Mucosa of rectum (tissue), 2 donors: ENCODE results near the gene CCDC63.

ENCODE experiments used
- H3K27ac ChIP-seq, 2 donors: one replicate each; pipeline ENCODE4 v1.7.0; 2013; ENCODE audit warnings: inconsistent platforms in 2 of 2, low read depth in 2 of 2, low read length in 2 of 2
- H3K27me3 ChIP-seq, 2 donors: one replicate each; pipeline ENCODE4 v1.7.0; 2013; ENCODE audit warnings: low read length in 2 of 2; ENCODE audit not compliant: control insufficient read depth in 2 of 2, insufficient read depth in 2 of 2
- H3K36me3 ChIP-seq, 2 donors: one replicate each; pipeline ENCODE4 v1.7.0; 2013; ENCODE audit warnings: low read length in 2 of 2; ENCODE audit not compliant: control insufficient read depth in 2 of 2, insufficient read depth in 2 of 2
- H3K4me1 ChIP-seq, 2 donors: one replicate each; pipeline ENCODE4 v1.7.0; 2013; ENCODE audit warnings: low read length in 2 of 2, mild to moderate bottlenecking in 1 of 2; ENCODE audit not compliant: control insufficient read depth in 2 of 2, insufficient read depth in 2 of 2
- H3K4me3 ChIP-seq, 2 donors: one replicate each; pipeline ENCODE4 v1.7.0; 2013; ENCODE audit warnings: low read length in 2 of 2
- H3K9ac ChIP-seq, 2 donors: one replicate each; pipeline ENCODE4 v1.7.0; 2013; ENCODE audit warnings: low read length in 2 of 2, low read depth in 1 of 2, mild to moderate bottlenecking in 1 of 2
- H3K9me3 ChIP-seq, 2 donors: one replicate each; pipeline ENCODE4 v1.7.0; 2013; ENCODE audit warnings: low read length in 2 of 2; ENCODE audit not compliant: control insufficient read depth in 2 of 2
- donor health status: healthy.
- donor health status: Normal muscosa, but diverticular disease.

Gene CCDC63

DNA sequence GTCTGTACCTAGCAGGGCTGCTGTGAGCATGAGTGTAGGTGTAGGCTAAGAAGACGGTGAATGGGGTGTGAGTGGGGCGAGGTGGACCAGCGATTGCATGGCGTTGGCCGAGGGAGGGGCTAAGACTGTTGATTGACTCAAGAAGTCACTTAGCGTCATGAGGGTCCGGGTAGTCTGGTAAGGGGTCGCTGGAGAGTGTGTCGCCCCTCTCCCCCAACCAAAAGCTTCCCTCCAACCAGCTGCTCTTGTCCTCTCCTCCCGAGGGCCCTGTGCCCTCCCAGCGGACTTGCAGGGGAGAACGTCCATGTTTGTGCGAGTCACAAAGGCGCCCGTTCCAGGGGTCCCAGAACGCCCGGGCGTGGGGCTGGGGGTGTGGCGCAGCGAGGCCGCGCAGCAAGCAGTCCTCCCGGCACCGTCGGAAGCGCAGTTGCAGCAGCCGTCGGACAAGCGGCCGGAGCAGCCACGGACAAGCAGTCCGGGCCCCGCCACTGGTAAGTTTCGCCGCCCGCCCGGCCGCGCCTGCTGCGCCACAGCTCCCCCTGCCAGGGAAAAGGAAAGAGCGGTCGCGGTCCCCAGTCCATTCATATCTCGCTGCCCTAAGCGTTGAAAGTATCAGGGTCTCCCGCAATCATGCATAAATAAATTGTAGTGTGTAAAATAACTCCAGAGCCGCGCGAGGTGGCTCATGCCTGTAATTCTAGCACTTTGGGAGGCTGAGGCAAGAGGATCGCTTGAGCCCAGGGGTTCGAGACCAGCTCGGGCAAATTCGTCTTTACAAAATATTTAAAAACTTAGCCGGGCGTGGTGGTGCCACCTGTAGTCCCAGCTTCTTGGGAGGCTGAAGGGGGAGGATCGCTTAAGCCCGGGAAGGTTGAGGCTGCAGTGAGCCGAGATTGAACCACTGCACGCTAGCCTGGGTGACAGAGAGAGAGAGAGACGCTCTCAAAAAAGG lies at the start of gene CCDC63:
Gene CCDC63, plus strand, starts transcription at position 373 of the 952 bp plus-strand sequence. CDS start 5,968 bp downstream, outside the sequence.
- Histone ChIP-seq H3K4me3 (peak within 1 kb of the TSS; percentile 43 to 58), H3K9ac (peak within 1 kb of the TSS; percentile 25 to 44), H3K4me1 (no peaks in the 10 kb centered on the region), H3K9me3 (no peaks in the 10 kb centered on the region), H3K27ac (no peak within 1 kb of the TSS), H3K36me3 (no peaks in the 10 kb centered on the region), H3K27me3 (peaks cover 14 to 18% of the 10 kb centered on the region in 2 donors)

DNA sequence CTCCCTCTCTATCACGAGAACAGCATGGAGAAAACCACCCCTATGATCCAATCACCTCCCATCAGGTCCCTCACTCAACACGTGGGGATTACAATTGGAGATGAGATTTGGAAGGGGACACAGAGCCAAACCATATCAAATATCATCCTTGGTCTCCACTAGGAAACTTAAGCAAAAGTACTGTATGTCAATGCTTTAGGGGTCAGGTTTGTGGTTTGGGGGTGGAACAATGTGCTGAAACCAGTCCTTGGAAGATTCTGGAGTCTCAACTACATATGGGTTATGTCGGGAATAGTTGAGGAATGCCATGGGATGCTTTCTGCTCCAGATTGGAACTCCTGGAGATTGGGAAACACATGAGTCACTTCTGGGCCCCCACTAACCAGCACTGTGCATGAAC lies 48.3 kb upstream of the CCDC63 start:
- no peak overlapping the region for H3K4me3 ChIP-seq
- no peak overlapping the region for H3K27ac ChIP-seq
- no peaks in the 10 kb centered on the region for H3K9me3 ChIP-seq
- H3K9ac ChIP-seq: no peak overlapping the region
- H3K36me3 ChIP-seq: no peaks in the 10 kb centered on the region
- no peaks in the 10 kb centered on the region for H3K27me3 ChIP-seq
- no peaks in the 10 kb centered on the region for H3K4me1 ChIP-seq

DNA sequence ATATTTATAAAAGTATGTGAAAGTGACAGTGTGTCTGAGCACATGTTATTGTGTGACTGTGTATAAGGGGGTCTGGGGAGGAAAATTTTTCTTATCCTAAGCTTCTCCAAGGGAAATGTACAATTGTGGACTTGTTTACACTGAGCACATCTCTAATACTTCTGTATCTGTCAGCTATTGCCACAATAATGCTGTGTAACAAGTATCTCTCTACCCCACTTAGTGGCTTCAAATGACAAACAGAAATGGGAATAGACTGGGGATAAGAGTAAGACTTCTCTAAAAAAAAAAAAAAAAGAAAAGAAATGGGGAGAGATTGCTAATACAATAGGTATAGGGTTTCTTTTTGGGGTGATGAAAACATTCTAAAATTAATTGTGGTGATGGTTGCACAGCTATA lies 44.3 kb upstream of the CCDC63 start:
- Histone ChIP-seq H3K36me3 (no peaks in the 10 kb centered on the region), H3K4me3 (no peak overlapping the region), H3K9me3 (no peaks in the 10 kb centered on the region), H3K9ac (no peak overlapping the region), H3K27me3 (no peaks in the 10 kb centered on the region), H3K4me1 (no peaks in the 10 kb centered on the region), H3K27ac (no peak overlapping the region)

DNA sequence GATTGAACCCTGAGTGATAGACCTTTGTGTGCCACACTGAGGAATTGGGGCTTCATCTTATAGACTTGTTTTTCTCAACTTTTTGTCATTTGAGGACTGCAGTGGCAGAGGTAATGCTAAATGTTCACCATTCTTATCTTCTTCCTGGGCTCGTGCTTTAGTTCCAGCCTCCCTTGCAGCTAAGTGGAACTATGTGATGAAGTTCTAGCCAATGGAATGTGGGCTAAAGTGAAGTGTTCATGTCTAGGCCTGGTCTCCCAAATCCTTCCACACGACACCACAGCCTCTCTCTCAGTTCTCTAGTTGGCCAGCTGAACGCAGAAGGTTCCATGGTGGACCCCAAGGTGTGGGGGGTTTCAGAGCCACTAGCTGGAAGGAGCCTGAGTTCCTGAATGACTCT lies 42.4 kb upstream of the CCDC63 start:
- H3K36me3 ChIP-seq: no peaks in the 10 kb centered on the region
- H3K4me1 ChIP-seq: peaks cover 0 to 2% of the 10 kb centered on the region in 2 donors
- H3K4me3 ChIP-seq: no peak overlapping the region
- H3K9me3 ChIP-seq: no peaks in the 10 kb centered on the region
- H3K9ac ChIP-seq: no peak overlapping the region
- H3K27ac ChIP-seq: no peak overlapping the region
- H3K27me3 ChIP-seq: no peaks in the 10 kb centered on the region

DNA sequence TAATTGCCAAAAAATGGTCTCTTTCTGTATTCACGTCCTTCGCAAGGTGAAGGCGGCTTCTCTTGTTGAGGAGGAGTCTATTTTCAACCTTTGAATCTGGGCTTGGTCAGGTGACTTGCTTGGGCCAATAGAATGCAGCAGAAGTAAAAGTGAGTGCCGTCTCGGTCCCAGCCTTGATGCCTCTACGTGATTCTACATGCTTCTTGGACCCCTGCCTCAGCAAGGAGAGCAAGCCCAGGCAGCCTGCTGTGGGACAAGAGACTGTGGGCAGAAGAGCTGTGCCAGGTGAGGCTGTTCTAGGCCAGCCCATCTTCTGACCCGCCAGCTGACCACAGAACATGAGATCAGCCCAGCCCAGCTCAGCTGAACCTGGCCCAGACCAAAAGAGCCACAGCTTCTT lies 39.1 kb upstream of the CCDC63 start:
- Histone ChIP-seq H3K9me3 (no peaks in the 10 kb centered on the region), H3K36me3 (no peaks in the 10 kb centered on the region), H3K4me3 (no peak overlapping the region), H3K9ac (no peak overlapping the region), H3K27ac (no peak overlapping the region), H3K4me1 (peaks cover 0 to 3% of the 10 kb centered on the region in 2 donors), H3K27me3 (no peaks in the 10 kb centered on the region)

DNA sequence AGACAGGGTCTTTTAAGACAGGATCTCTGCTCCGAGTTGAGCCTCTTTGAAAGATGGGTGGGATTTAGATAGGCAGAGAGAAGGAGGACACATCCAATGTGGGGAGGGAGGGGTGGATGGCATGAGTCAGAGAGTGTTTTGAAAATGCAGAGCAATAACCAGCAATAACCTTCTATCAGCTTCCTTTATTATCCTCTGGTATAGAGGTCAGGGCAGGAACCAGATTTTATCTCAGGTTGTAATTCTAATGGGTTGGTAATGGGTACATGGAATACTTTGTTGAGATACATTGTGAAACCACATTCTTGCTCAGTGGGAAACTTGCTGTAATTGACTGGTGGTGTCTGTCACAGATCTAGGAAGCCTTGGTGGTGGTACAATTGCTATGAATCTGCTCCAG lies 37.6 kb upstream of the CCDC63 start:
- H3K27ac ChIP-seq: peak overlapping the region in 1 of 2 donors; percentile 32
- peaks cover 0 to 2% of the 10 kb centered on the region in 2 donors for H3K27me3 ChIP-seq
- no peaks in the 10 kb centered on the region for H3K36me3 ChIP-seq
- no peak overlapping the region for H3K4me3 ChIP-seq
- peaks cover 0 to 3% of the 10 kb centered on the region in 2 donors for H3K4me1 ChIP-seq
- H3K9ac ChIP-seq: no peak overlapping the region
- no peaks in the 10 kb centered on the region for H3K9me3 ChIP-seq

DNA sequence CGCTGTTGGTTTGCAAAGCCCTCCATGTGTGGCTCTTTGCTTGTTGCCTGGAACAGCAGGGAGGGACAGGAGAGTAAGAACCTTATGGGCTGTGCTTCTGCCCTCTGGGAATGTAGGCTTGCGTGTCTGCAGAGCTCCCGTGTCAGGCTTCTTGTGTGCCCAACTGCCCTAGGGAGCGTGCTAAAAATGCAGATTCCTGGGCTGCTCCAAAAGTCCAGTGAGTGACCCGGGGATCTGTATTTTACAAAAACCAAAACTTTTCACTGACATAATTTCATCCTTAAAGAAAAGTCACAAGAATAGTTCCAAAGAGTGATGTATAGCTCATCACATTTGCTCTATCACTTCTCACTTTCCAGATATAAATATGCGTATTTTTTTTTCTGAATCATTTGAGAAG lies 34.8 kb upstream of the CCDC63 start:
- H3K27ac ChIP-seq: no peak overlapping the region
- no peak overlapping the region for H3K4me3 ChIP-seq
- H3K9me3 ChIP-seq: no peaks in the 10 kb centered on the region
- H3K36me3 ChIP-seq: no peaks in the 10 kb centered on the region
- no peak overlapping the region for H3K9ac ChIP-seq
- H3K4me1 ChIP-seq: peaks cover 0 to 3% of the 10 kb centered on the region in 2 donors
- peaks cover 0 to 2% of the 10 kb centered on the region in 2 donors for H3K27me3 ChIP-seq

DNA sequence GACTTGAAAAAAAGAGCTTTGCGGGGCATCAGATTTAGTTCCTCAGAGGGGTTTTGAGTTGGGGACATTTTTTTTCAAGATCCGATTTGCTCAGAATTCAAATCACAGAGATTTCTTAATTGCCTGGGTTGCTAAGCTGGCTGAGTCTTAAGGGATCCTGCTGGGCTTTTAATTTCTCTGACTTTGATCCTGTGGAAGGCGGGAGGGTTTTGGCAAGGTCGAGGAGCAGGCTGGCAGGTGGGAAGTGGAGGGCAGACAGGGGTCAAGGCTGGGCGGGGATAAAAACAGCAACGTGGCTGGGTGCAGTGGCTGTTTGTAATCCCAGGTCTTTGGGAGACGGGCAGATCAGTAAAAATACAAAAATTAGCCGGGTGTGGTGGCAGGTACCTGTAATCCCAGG lies 33.5 kb upstream of the CCDC63 start:
- no peak overlapping the region for H3K9ac ChIP-seq
- peaks cover 0 to 2% of the 10 kb centered on the region in 2 donors for H3K27me3 ChIP-seq
- no peak overlapping the region for H3K27ac ChIP-seq
- H3K9me3 ChIP-seq: no peaks in the 10 kb centered on the region
- H3K36me3 ChIP-seq: no peaks in the 10 kb centered on the region
- H3K4me1 ChIP-seq: peaks cover 0 to 4% of the 10 kb centered on the region in 2 donors
- no peak overlapping the region for H3K4me3 ChIP-seq

DNA sequence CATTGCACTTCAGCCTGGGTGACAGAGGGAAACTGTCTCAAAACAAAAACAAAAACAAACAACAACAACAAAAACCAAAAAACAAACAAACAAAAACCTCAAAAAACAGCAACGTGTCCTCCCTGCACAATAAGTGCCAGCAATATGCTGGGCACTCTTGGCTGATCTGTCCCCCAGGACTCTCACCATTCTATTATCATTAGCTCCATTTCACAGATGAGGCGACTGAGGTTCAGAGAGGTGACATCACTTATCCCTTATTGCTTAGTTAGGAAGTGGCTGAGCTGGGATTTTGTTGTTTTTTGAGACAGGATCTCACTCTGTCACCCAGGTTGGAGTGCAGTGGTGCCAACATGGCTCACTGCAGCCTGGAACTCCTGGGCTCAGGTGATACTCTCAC lies 33.0 kb upstream of the CCDC63 start:
- Histone ChIP-seq H3K9me3 (no peaks in the 10 kb centered on the region), H3K27ac (no peak overlapping the region), H3K27me3 (peaks cover 0 to 2% of the 10 kb centered on the region in 2 donors), H3K4me1 (peaks cover 0 to 6% of the 10 kb centered on the region in 2 donors), H3K4me3 (no peak overlapping the region), H3K9ac (no peak overlapping the region), H3K36me3 (no peaks in the 10 kb centered on the region)

DNA sequence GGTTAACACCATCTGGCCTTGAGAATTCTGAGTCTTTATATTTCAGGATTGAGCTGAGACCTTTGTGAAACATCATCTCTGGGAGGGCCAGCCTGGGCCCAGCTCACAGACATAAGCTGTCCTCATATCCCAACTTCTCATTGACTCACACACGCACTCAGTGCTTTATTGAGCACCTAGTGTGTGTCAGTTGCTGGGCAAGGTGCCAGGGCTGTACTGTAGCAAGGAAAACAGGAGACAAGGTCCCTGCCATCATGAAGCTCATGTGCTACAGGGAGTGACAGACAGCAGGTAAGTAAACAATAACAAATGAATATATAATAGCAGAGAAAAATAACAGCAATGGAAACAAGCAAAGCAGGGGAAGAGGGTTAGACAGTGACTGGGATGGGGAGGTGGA lies 30.5 kb upstream of the CCDC63 start:
- Histone ChIP-seq H3K4me3 (no peak overlapping the region), H3K27ac (no peak overlapping the region), H3K4me1 (peaks cover 2 to 3% of the 10 kb centered on the region in 2 donors), H3K27me3 (peaks cover 0 to 2% of the 10 kb centered on the region in 2 donors), H3K9ac (no peak overlapping the region), H3K9me3 (no peaks in the 10 kb centered on the region), H3K36me3 (no peaks in the 10 kb centered on the region)
